ENCODE data around the gene MKLN1.

MKLN1 gene

DNA sequence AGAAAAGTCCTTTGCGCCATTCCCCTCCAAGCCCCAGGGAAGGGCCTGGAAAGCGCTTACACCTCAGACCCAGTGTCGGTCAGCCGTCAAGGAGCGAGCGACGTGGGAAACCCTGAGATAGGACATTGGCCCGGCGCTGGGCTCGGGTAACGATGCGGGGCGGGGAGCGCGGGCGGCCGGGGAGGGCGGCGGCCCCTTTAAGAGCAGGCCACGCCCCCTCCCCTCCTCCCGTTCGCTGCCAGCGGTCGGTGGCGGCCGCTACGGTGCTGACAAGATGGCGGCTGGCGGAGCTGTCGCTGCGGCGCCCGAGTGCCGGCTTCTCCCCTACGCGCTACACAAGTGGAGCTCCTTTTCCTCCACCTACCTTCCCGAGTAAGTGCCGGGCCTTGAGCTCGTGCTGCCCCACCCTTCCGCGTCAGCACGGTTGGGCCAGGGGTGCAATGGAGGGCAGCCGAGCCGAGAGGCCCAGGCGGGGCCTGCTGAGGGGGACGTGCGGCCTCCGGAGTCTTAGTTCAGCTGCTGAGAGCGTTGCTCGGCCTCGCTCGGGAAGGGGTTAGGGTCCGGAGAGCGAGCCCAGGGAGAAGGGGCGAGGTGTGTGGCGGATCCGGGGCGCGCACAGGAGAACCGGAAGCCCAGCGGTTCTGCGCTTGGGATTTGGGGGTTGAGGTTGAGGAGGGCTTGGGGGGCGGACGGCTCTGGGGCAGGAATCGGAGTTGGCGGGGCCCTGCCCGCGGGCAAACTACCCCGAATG is at the start of gene MKLN1:
Gene MKLN1, plus strand, starts transcription at position 251 of the 751 bp plus-strand sequence. Its CDS starts 24 bp downstream, at position 275.
- Histone ChIP-seq H3K27ac (ENCODE audit: low read depth, low read length) (peak within 1 kb of the TSS; percentile 90), H3K4me1 (ENCODE audit: control insufficient read depth, insufficient read depth, low read length, unreplicated experiment) (peaks cover 32% of the 10 kb centered on the region), H3K36me3 (ENCODE audit: insufficient read depth, low read length) (peaks cover 4% of the 10 kb centered on the region; the same call in 1 of the 2 replicates), H3K27me3 (ENCODE audit: insufficient read depth, low read length) (no peaks in the 10 kb centered on the region), H2AFZ (ENCODE audit: low read length, unreplicated experiment) (peak within 1 kb of the TSS; percentile 94), H3K4me3 (ENCODE audit: low read depth, low read length) (peak within 1 kb of the TSS; percentile 95), H3K79me2 (ENCODE audit: control insufficient read depth, insufficient read depth, low read length, unreplicated experiment) (peaks cover 51% of the 10 kb centered on the region)

DNA sequence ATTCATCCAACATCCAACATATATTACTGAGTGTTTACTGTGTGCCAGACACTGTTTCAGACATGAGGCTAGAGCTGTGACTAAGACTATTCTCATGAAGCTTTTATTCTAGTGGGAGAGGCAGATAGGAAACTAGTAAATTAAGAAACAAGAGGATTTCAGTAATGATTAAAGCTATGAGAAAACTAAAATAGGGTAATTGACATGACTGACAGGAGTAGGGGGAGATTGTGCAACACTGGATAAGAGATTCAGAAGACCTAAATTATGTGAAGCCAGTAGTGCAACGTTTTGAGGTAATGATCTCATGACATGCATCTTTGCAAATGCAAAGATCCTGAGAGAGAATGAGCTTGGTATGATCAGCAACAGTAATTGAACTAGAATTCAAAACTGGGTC is 48.6 kb upstream of the MKLN1 start:
- H3K27me3 ChIP-seq (ENCODE audit: insufficient read depth, low read length): no peaks in the 10 kb centered on the region
- no peak overlapping the region for H3K4me3 ChIP-seq (ENCODE audit: low read depth, low read length)
- H3K79me2 ChIP-seq (ENCODE audit: control insufficient read depth, insufficient read depth, low read length, unreplicated experiment): no peaks in the 10 kb centered on the region
- H3K36me3 ChIP-seq (ENCODE audit: insufficient read depth, low read length): no peaks in the 10 kb centered on the region
- H3K4me1 ChIP-seq (ENCODE audit: control insufficient read depth, insufficient read depth, low read length, unreplicated experiment): no peaks in the 10 kb centered on the region
- H3K27ac ChIP-seq (ENCODE audit: low read depth, low read length): no peak overlapping the region
- H2AFZ ChIP-seq (ENCODE audit: low read length, unreplicated experiment): no peak overlapping the region

DNA sequence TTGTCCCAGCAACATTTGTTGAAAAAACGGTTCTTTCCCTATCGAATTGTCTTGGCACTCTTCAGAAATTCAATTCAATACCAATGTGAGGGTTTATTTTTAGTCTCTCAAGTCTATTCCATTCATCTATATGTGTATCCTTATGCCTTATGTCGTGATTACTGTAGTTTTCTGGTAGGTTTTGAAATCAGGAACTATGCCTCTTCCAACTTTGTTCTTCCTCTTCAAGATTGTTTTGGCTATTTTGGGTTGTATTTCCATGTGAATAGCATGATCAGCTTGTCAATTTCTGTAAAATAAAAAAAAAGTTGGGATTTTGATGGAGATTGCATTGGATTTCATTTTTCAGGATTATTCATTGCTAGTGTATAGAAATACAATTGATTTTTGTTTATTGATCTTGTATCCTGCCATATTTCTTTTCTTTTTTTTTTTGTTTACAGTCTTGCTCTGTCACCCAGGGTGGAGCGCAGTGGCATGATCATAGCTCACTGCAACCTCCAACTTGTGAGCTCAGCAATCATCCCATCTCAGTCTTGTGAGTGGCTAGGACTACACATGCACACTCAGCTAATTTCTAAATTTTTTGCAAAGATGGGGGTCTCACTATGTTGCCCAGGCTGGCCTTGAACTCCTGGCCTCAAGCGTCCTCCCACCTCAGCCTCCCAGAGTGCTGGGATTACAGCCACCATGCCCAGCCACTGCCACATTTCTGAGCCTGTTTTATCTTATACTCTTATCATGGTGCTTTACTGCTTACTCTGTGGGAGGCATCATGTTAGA is 46.2 kb upstream of the MKLN1 start:
- Histone ChIP-seq H3K27me3 (ENCODE audit: insufficient read depth, low read length) (no peaks in the 10 kb centered on the region), H3K36me3 (ENCODE audit: insufficient read depth, low read length) (no peaks in the 10 kb centered on the region), H3K4me3 (ENCODE audit: low read depth, low read length) (no peak overlapping the region), H3K4me1 (ENCODE audit: control insufficient read depth, insufficient read depth, low read length, unreplicated experiment) (peaks cover 10% of the 10 kb centered on the region), H2AFZ (ENCODE audit: low read length, unreplicated experiment) (no peak overlapping the region), H3K27ac (ENCODE audit: low read depth, low read length) (no peak overlapping the region), H3K79me2 (ENCODE audit: control insufficient read depth, insufficient read depth, low read length, unreplicated experiment) (no peaks in the 10 kb centered on the region)

DNA sequence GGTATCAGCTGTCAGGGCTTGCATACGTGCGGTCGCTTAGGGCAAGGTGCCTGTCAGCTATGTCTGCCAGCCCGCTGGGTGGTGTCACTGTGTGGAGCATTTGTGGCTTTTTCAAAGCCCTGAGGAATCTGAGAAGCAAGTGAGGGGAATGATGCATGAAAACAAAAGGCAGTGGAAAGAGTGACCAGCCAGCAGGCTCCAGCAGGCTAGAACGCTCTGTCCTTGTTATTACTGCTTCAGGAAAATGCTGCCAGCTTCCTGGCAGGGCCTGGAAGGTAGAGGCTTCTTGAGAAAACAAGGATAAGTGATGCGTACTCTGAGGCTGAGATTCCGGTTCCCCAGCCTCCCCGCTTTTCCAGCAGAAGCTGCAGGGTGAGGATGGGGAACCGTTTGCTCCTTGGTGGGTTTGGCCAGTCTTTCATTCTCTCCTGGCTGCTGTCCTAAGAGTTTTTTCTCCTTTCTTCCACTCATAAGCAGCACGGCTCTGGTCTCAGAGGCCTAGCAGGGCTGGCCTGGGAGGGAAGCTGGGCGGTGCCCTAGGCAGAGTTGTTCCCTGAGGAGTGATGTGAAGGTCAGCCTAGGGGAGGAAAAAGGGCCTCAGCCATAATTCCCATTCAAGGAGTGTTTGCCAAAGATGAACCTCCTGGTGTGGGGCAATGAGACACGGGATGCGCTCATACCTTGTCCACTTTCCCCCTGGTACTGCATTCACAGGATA is 42.8 kb upstream of the MKLN1 start:
- Histone ChIP-seq H2AFZ (ENCODE audit: low read length, unreplicated experiment) (peak overlapping the region; percentile 4), H3K27me3 (ENCODE audit: insufficient read depth, low read length) (no peaks in the 10 kb centered on the region), H3K4me3 (ENCODE audit: low read depth, low read length) (no peak overlapping the region), H3K79me2 (ENCODE audit: control insufficient read depth, insufficient read depth, low read length, unreplicated experiment) (no peaks in the 10 kb centered on the region), H3K4me1 (ENCODE audit: control insufficient read depth, insufficient read depth, low read length, unreplicated experiment) (peaks cover 10% of the 10 kb centered on the region), H3K36me3 (ENCODE audit: insufficient read depth, low read length) (no peaks in the 10 kb centered on the region), H3K27ac (ENCODE audit: low read depth, low read length) (peak overlapping the region; percentile 74)

DNA sequence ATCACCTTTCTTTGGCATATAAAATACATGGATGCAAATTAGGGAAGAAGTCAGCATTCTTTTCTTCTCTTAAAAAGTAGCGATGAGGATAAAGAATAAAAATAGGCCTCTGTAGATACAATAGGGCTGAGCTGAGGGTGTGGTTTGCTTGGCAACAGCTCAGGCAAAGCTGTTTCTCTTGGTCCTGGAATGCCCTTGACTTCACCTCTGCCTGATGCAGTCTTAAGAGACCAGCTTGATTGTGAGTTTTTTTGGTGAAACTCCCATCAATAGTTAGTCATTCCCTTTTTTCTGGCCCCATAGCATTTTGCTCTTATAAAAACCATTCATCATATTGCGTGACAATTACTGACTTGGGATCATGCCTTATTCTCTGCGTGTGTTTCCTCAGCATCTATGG is 42.1 kb upstream of the MKLN1 start:
- Histone ChIP-seq H3K36me3 (ENCODE audit: insufficient read depth, low read length) (no peaks in the 10 kb centered on the region), H3K4me1 (ENCODE audit: control insufficient read depth, insufficient read depth, low read length, unreplicated experiment) (peaks cover 10% of the 10 kb centered on the region), H3K79me2 (ENCODE audit: control insufficient read depth, insufficient read depth, low read length, unreplicated experiment) (no peaks in the 10 kb centered on the region), H3K27me3 (ENCODE audit: insufficient read depth, low read length) (no peaks in the 10 kb centered on the region), H3K4me3 (ENCODE audit: low read depth, low read length) (no peak overlapping the region), H3K27ac (ENCODE audit: low read depth, low read length) (peak overlapping the region; percentile 74), H2AFZ (ENCODE audit: low read length, unreplicated experiment) (no peak overlapping the region)

DNA sequence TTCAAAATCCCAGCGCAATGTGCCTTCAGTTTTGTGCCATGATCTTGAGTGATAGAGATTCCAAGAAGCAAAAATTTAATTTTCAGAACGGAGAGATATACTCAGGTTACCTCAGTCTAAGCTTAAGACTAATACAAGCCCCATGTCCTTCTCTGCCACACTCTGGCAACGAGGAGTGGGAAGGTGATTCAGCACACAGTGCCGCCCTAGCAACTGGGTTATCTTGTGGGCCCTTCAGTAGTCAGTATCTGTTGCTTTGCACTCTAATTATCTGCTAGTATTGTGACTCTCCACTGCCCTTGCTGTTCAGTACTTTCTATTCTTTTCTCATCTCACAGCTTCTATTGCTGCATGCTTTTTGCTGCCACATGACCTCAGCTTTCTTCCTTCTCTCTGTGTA is 39.2 kb upstream of the MKLN1 start:
- Histone ChIP-seq H3K36me3 (ENCODE audit: insufficient read depth, low read length) (no peaks in the 10 kb centered on the region), H3K27me3 (ENCODE audit: insufficient read depth, low read length) (no peaks in the 10 kb centered on the region), H3K4me3 (ENCODE audit: low read depth, low read length) (no peak overlapping the region), H3K79me2 (ENCODE audit: control insufficient read depth, insufficient read depth, low read length, unreplicated experiment) (no peaks in the 10 kb centered on the region), H3K27ac (ENCODE audit: low read depth, low read length) (no peak overlapping the region), H2AFZ (ENCODE audit: low read length, unreplicated experiment) (no peak overlapping the region), H3K4me1 (ENCODE audit: control insufficient read depth, insufficient read depth, low read length, unreplicated experiment) (peaks cover 17% of the 10 kb centered on the region)

DNA sequence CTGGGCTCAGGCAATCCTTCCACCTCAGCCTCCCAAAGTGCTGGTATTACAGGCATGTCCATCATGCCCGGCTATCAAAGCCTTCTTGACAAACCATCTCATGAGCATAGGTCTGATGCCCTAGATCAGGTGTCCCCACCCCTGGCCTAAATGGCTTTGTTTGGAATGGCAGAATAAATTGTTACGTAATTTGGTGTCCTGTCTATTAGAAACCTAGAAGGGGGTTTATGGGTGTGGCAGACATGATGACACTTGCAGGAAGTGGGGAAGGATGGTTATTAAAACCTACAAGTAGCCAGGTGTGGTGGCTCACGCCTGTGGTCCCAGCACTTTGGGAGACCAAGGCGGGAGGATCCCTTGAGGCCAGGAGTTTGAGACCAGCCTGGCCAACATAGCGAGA is 38.6 kb upstream of the MKLN1 start:
- Histone ChIP-seq H3K4me1 (ENCODE audit: control insufficient read depth, insufficient read depth, low read length, unreplicated experiment) (peaks cover 17% of the 10 kb centered on the region), H3K27ac (ENCODE audit: low read depth, low read length) (no peak overlapping the region), H3K79me2 (ENCODE audit: control insufficient read depth, insufficient read depth, low read length, unreplicated experiment) (no peaks in the 10 kb centered on the region), H2AFZ (ENCODE audit: low read length, unreplicated experiment) (no peak overlapping the region), H3K27me3 (ENCODE audit: insufficient read depth, low read length) (no peaks in the 10 kb centered on the region), H3K36me3 (ENCODE audit: insufficient read depth, low read length) (no peaks in the 10 kb centered on the region), H3K4me3 (ENCODE audit: low read depth, low read length) (no peak overlapping the region)

DNA sequence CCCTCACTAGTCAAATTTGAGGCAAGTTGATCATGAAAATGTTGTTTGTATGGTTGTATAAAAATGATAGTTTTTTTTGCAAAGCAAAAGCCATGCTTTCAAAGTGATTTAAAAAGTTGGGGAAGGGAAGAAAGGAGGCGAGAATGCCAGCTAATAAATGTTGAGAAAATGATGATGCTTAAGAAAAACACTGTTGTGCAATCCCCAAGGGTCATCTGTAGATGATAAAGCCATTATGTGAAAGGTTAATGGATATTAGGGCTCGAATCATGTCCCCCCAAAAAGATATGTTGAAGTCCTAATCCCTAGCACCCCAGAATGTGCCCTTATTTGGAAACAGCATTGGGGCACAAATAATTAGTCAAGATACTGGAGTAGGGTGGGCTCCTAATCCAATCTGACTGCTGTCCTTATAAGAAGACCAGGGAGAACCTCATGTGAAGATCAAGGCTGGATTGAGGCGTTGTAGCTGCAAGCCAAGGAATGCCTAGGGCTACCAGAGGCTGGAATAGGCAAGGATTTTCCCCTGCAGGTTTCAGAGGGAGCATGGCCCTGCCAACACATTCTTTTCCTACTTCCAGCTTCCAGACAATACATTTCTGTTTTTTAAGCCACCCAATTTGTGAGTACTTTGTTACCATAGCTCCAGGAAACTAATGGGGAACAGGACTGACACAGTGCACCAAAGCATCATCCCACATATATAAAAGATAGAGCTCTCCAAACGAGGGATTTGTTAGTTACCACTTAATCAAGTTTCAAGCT is 35.4 kb upstream of the MKLN1 start:
- no peaks in the 10 kb centered on the region for H3K36me3 ChIP-seq (ENCODE audit: insufficient read depth, low read length)
- H3K4me1 ChIP-seq (ENCODE audit: control insufficient read depth, insufficient read depth, low read length, unreplicated experiment): peaks cover 7% of the 10 kb centered on the region
- no peak overlapping the region for H3K4me3 ChIP-seq (ENCODE audit: low read depth, low read length)
- no peaks in the 10 kb centered on the region for H3K27me3 ChIP-seq (ENCODE audit: insufficient read depth, low read length)
- H2AFZ ChIP-seq (ENCODE audit: low read length, unreplicated experiment): no peak overlapping the region
- H3K79me2 ChIP-seq (ENCODE audit: control insufficient read depth, insufficient read depth, low read length, unreplicated experiment): no peaks in the 10 kb centered on the region
- H3K27ac ChIP-seq (ENCODE audit: low read depth, low read length): no peak overlapping the region

DNA sequence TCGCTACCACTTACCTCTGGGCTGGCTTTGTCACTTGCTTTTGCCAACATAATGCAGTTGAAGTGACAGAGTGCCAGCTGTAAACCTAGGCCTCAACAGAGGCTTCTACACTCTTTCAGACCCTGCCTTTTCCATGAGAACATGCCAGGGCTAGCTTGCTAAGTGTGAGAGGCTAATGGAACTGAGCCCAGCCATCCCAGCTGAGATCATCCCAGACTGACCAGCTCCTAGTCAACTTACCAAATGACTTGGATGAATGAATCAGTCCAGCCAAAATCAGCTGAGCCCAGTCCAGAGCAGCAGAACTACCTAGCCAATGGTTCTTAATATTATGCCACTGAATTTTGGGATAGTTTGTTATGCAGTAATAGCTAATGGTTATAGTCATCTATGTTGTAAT is 34.7 kb upstream of the MKLN1 start:
- Histone ChIP-seq H3K4me3 (ENCODE audit: low read depth, low read length) (no peak overlapping the region), H3K27me3 (ENCODE audit: insufficient read depth, low read length) (no peaks in the 10 kb centered on the region), H3K4me1 (ENCODE audit: control insufficient read depth, insufficient read depth, low read length, unreplicated experiment) (peaks cover 7% of the 10 kb centered on the region), H3K27ac (ENCODE audit: low read depth, low read length) (no peak overlapping the region), H3K36me3 (ENCODE audit: insufficient read depth, low read length) (no peaks in the 10 kb centered on the region), H2AFZ (ENCODE audit: low read length, unreplicated experiment) (no peak overlapping the region), H3K79me2 (ENCODE audit: control insufficient read depth, insufficient read depth, low read length, unreplicated experiment) (no peaks in the 10 kb centered on the region)

DNA sequence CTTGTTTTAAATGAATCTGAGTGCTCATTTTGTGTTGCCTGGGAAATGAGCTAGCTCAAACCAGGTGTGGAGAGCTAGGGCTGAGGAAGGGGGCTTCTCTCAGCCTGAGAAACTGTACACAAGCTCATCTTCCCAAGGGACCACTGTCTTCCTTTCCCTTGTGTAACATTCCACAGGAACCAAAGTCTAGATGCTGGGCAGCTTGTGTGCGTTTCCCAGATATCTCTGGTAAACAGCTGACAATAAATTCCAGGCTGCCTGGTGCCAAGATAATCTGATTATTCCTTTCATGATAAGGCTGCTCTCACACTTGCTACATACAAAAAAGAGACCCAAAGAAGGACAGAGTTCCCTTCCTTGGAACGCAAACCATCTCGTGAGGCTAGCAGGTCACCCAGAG is 33.1 kb upstream of the MKLN1 start:
- Histone ChIP-seq H3K4me3 (ENCODE audit: low read depth, low read length) (no peak overlapping the region), H3K27me3 (ENCODE audit: insufficient read depth, low read length) (no peaks in the 10 kb centered on the region), H2AFZ (ENCODE audit: low read length, unreplicated experiment) (no peak overlapping the region), H3K36me3 (ENCODE audit: insufficient read depth, low read length) (no peaks in the 10 kb centered on the region), H3K4me1 (ENCODE audit: control insufficient read depth, insufficient read depth, low read length, unreplicated experiment) (peaks cover 7% of the 10 kb centered on the region), H3K27ac (ENCODE audit: low read depth, low read length) (no peak overlapping the region), H3K79me2 (ENCODE audit: control insufficient read depth, insufficient read depth, low read length, unreplicated experiment) (no peaks in the 10 kb centered on the region)

All from ACC112 (cell line).